Mesendoderm (in vitro differentiated cells): Measurements from ENCODE around the gene NKX2-1.
A peak's percentile ranks its signal among the peaks of the same experiment; 100 is the strongest.

Source experiments
- DNase-seq: peaks from one replicate; pipeline ENCODE4 v3.0.0; 2013
- H2AK5ac ChIP-seq: 2 replicates; pipeline ENCODE4 v1.6.1; 2013; ENCODE audit warnings: low read length, inconsistent platforms
- H2BK120ac ChIP-seq: 2 replicates; pipeline ENCODE4 v1.6.1; 2013; ENCODE audit warnings: low read depth, mild to moderate bottlenecking, low read length, moderate library complexity, mixed read lengths
- H2BK15ac ChIP-seq: replicated peaks from 2 replicates; pipeline ENCODE4 v1.6.1; 2013; ENCODE audit warnings: low read depth, mild to moderate bottlenecking, moderate library complexity
- H2BK5ac ChIP-seq: 2 replicates; pipeline ENCODE4 v1.6.1; 2013; ENCODE audit warnings: low read length, inconsistent platforms
- H3K18ac ChIP-seq: 2 replicates; pipeline ENCODE4 v1.6.1; 2013; ENCODE audit warnings: mild to moderate bottlenecking, low read length, mixed read lengths
- H3K23ac ChIP-seq: one replicate; pipeline ENCODE4 v1.6.1; 2013; ENCODE audit warnings: low read length
- H3K27ac ChIP-seq: 2 replicates; pipeline ENCODE4 v1.5.1; 2013; ENCODE audit warnings: low read depth, mild to moderate bottlenecking, inconsistent platforms, low read length, moderate library complexity
- H3K27me3 ChIP-seq: 2 replicates; pipeline ENCODE4 v1.6.1; 2013; ENCODE audit warnings: low read length, control low read depth, mild to moderate bottlenecking, inconsistent platforms; ENCODE audit not compliant: insufficient read depth, poor library complexity
- H3K36me3 ChIP-seq: 2 replicates; pipeline ENCODE4 v1.6.1; 2013; ENCODE audit warnings: low read length, inconsistent platforms; ENCODE audit not compliant: control insufficient read depth, insufficient read depth
- H3K4ac ChIP-seq: one replicate; pipeline ENCODE4 v1.6.1; 2013; ENCODE audit warnings: low read depth, mild to moderate bottlenecking, low read length, moderate library complexity
- H3K4me1 ChIP-seq: 2 replicates; pipeline ENCODE4 v1.6.1; 2013; ENCODE audit warnings: low read depth, low read length, inconsistent platforms; ENCODE audit not compliant: control insufficient read depth
- H3K4me2 ChIP-seq: 2 replicates; pipeline ENCODE4 v1.6.1; 2013; ENCODE audit warnings: low read length
- H3K4me3 ChIP-seq: 2 replicates; pipeline ENCODE4 v1.5.1; 2013; ENCODE audit warnings: mild to moderate bottlenecking, low read length
- H3K56ac ChIP-seq: one replicate; pipeline ENCODE4 v1.6.1; 2013; ENCODE audit warnings: low read length
- H3K79me1 ChIP-seq: 2 replicates; pipeline ENCODE4 v1.6.1; 2013; ENCODE audit warnings: low read length, inconsistent platforms
- H3K79me2 ChIP-seq: 2 replicates; pipeline ENCODE4 v1.6.1; 2013; ENCODE audit warnings: mild to moderate bottlenecking, low read length; ENCODE audit not compliant: control insufficient read depth, insufficient read depth
- H3K9ac ChIP-seq: 2 replicates; pipeline ENCODE4 v1.6.1; 2013; ENCODE audit warnings: low read length, inconsistent platforms
- H4K5ac ChIP-seq: one replicate; pipeline ENCODE4 v1.6.1; 2013; ENCODE audit warnings: low read length
- H4K8ac ChIP-seq: one replicate; pipeline ENCODE4 v1.6.1; 2013; ENCODE audit warnings: low read depth, mild to moderate bottlenecking, control low read depth, low read length, moderate library complexity
- WGBS: extraction: QIAGEN DNeasy Blood & Tissue Kit; methylation state at CpG from one replicate; pipeline ENCODE4 v1.1.7; 2013; ENCODE audit warnings: low lambda C conversion rate, missing lambda C conversion rate; ENCODE audit not compliant: insufficient coverage; ENCODE audit errors: extremely low coverage; 5-methylcytosine and 5-hydroxymethylcytosine counted together

NKX2-1 gene

DNA sequence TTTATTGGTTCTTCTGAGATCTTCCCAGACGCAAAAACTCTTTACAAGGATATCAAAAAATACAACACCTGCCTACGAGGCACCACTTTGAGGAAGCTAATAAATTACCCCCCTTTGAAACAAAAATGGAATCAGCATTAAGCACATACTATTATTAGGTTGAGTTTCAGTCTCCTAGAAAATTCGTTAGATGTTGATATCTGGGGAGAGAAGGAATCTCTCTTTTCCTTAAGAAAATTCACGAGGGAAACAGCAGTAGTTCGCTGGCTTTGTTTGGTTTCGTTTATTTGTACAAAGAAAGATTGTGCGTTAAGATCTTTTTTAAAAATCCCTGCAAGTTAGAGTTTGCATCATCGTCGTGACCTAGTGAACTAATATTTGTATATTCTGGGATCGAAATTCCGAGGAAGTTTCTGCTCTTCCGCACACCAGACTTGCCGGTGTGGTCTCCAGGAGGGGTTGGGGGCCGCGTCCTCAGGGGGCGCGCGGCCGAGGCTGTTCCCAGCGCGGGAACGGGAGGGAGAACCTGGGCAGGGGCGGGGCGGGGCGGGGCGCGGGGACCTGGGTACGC is 12.1 kb downstream of the NKX2-1 start:
- no peak overlapping the region for H2BK5ac ChIP-seq
- H3K4me1 ChIP-seq, result peaks cover 2% of the 10 kb centered on the region
- H3K4me2 ChIP-seq, result no peak overlapping the region
- no peak overlapping the region for H3K9ac ChIP-seq
- H2BK15ac ChIP-seq, result no peak overlapping the region
- no peak overlapping the region for H2AK5ac ChIP-seq
- DNase-seq, result no peak
- no peak overlapping the region for H3K23ac ChIP-seq
- no peak overlapping the region for H3K4ac ChIP-seq
- H3K79me2 ChIP-seq, result no peaks in the 10 kb centered on the region
- H3K56ac ChIP-seq, result no peak overlapping the region
- peaks cover 82% of the 10 kb centered on the region for H3K27me3 ChIP-seq
- H4K5ac ChIP-seq, result no peak overlapping the region
- no peak overlapping the region for H2BK120ac ChIP-seq
- no CpG with 5 or more reads among the region's 28 CpGs for WGBS
- H3K36me3 ChIP-seq, result no peaks in the 10 kb centered on the region
- H4K8ac ChIP-seq, result no peak overlapping the region
- H3K18ac ChIP-seq, result no peak overlapping the region
- H3K79me1 ChIP-seq, result no peaks in the 10 kb centered on the region
- H3K27ac ChIP-seq, result no peak overlapping the region
- H3K4me3 ChIP-seq, result no peak overlapping the region

DNA sequence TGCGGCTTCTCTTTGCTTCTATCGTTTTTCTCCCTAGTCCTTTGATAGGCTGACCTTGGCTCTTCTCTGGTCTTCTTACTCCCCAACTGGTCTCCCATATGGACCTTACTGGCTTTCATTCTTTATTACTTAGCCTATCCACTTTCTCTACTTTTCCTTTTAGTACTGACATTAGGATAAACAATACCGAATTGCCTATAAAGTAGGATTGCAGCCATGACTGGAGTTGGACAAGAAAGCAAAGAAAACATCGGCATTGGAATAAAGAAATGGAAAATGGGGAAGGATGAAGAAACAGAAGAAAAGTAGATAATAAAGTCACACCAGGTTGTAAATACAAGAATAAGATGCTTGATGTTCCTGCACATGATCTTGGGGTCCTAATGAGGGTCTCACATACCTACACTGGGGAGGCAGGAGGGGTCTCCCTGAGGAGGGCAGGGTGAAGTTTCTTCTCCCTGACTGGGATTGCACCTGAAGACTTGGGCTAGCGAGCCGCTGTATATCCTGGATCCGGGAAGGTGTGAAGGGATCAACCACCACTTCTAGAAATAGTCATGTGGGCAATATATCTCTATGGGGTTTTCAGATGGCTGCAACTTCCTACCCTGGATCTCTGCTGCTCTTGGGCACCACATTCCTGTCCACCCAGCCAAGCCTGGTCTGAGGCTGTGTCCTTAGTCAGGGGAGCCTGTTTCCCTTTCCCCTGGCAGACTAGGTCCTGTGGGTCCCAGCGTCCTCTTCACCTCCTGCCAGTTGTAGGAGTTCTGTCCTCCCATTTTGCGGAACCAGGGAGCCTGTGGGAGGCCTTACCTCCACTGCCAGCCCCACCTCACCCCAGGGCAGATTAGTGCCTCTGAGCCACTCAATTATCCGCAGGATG is 13.1 kb downstream of the NKX2-1 start:
- Histone ChIP-seq H3K79me2 (no peaks in the 10 kb centered on the region), H2BK5ac (no peak overlapping the region), H3K27ac (no peak overlapping the region), H4K5ac (no peak overlapping the region), H3K23ac (no peak overlapping the region), H2BK120ac (no peak overlapping the region), H3K4ac (no peak overlapping the region), H4K8ac (no peak overlapping the region), H3K27me3 (peaks cover 82% of the 10 kb centered on the region), H2BK15ac (no peak overlapping the region), H3K18ac (no peak overlapping the region), H3K4me1 (no peaks in the 10 kb centered on the region), H2AK5ac (no peak overlapping the region), H3K36me3 (no peaks in the 10 kb centered on the region), H3K4me2 (no peak overlapping the region), H3K4me3 (no peak overlapping the region), H3K9ac (no peak overlapping the region), H3K56ac (no peak overlapping the region), H3K79me1 (no peaks in the 10 kb centered on the region)
- DNase-seq, result peak; percentile 10
- WGBS, result no CpG with 5 or more reads among the region's 10 CpGs

DNA sequence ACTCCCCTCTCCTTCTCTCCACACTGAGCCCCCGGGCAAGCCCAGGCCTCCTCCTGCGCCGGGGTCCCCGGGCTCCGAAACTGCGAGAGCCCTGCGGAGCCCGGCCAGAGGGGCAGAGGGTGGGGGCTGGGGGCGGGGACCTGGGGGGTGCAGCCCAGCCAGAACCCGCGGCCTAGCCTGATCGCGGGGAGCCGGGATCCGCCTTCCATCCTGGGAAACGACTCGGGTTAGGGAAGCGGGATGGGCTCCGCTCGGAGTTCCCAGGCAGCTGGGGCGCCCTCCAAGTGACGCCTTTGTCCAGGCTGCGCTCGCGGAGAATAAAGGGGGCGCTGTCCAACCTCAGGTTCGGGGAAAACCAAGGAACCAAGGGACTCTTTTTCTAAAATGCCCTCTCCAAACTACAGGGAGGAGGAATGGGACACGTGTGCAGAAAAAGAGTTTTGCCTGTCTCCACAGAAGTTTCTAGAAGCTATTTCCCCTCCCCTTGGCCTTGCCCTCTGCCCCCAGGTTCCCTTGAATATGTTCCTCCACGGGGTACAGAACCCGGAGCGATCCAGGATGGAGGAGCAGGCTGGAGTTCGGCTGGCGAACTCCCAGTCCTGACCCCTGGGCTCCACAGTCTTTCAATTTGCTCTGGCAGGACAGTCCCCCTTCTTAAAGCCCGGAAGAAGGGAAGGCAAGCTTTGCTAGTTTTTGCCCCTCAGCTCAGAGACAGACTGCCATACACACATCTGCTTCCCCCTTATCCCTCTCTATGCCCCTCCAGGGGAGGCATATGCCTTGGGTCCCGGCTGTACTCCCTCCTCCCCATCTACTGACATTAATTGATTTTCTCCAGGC is 13.9 kb downstream of the NKX2-1 start:
- H3K18ac ChIP-seq, result no peak overlapping the region
- no peak overlapping the region for H2BK120ac ChIP-seq
- peaks cover 83% of the 10 kb centered on the region for H3K27me3 ChIP-seq
- no peak overlapping the region for H4K5ac ChIP-seq
- no peaks in the 10 kb centered on the region for H3K4me1 ChIP-seq
- no peaks in the 10 kb centered on the region for H3K79me2 ChIP-seq
- no peak overlapping the region for H2BK5ac ChIP-seq
- no peak overlapping the region for H3K23ac ChIP-seq
- no peak overlapping the region for H2AK5ac ChIP-seq
- no peak overlapping the region for H4K8ac ChIP-seq
- H3K27ac ChIP-seq, result no peak overlapping the region
- DNase-seq, result peak; percentile 53
- H3K79me1 ChIP-seq, result no peaks in the 10 kb centered on the region
- H3K4ac ChIP-seq, result no peak overlapping the region
- no peak overlapping the region for H3K4me3 ChIP-seq
- no peak overlapping the region for H2BK15ac ChIP-seq
- H3K56ac ChIP-seq, result no peak overlapping the region
- no peak overlapping the region for H3K4me2 ChIP-seq
- no peak overlapping the region for H3K9ac ChIP-seq
- whole genome bisulfite sequencing, result no CpG with 5 or more reads among the region's 35 CpGs
- H3K36me3 ChIP-seq, result no peaks in the 10 kb centered on the region

DNA sequence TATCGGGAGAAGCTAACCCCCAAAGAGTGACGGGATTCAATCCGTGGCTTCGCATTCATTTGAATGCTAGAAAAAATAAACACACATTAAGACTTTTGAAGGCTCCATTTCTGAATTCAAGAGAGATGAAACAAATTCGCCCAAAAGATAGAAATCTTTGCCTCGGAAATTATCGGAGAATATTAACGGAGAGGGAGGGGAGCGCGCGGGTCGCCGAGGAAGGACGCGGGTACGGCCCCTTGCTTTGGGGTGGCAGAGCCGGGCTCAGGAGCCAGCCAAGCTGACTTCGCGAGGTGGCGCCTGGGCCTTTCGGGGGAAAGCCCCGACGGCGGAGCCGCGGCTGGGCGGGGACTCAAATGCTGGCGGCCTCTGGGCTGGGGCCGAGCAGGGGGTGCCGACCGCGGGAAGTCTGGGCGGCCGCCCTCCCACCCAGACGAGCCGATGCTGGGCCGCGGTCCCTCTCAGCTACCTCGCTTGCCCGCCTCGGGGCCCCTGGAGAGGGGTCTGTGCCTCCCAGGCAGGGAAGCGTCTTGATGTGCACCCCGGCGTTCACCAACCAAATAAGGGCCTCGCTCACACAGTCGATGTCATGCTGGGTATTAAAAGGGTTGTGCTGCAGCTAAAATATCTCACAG is 14.7 kb downstream of the NKX2-1 start:
- Histone ChIP-seq H4K8ac (no peak overlapping the region), H3K79me1 (no peaks in the 10 kb centered on the region), H2BK15ac (no peak overlapping the region), H4K5ac (no peak overlapping the region), H3K9ac (no peak overlapping the region), H2AK5ac (no peak overlapping the region), H2BK5ac (no peak overlapping the region), H3K4ac (no peak overlapping the region), H3K79me2 (no peaks in the 10 kb centered on the region), H3K4me3 (no peak overlapping the region), H3K23ac (no peak overlapping the region), H3K27ac (no peak overlapping the region), H3K27me3 (peaks cover 78% of the 10 kb centered on the region), H3K4me1 (no peaks in the 10 kb centered on the region), H2BK120ac (no peak overlapping the region), H3K18ac (no peak overlapping the region), H3K36me3 (no peaks in the 10 kb centered on the region), H3K56ac (no peak overlapping the region), H3K4me2 (no peak overlapping the region)
- DNase-seq, result peak; percentile 26
- WGBS, result no CpG with 5 or more reads among the region's 46 CpGs

DNA sequence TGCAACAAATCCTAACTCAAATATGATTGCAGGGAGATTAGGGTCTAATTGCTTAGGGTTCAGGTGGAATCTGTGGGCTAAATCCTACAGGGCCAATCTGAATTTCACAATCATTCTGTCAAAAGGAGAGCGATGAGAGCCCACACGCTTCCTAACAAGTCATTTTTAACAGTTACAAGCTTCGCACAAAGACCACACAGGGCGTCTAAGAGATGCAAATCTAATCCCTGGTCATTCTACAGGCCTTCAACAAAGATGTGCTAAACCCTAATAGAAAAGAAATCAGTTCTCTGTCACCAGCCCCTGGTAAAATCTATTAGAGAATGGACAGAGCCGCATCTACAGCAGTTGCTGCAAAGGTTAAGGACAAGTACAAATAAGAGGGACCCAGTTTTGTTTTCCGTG is 15.3 kb downstream of the NKX2-1 start:
- Histone ChIP-seq H3K56ac (no peak overlapping the region), H2AK5ac (no peak overlapping the region), H3K27me3 (peaks cover 77% of the 10 kb centered on the region), H3K18ac (no peak overlapping the region), H3K23ac (no peak overlapping the region), H3K4me3 (no peak overlapping the region), H3K4me1 (no peaks in the 10 kb centered on the region), H2BK120ac (no peak overlapping the region), H3K36me3 (no peaks in the 10 kb centered on the region), H4K8ac (no peak overlapping the region), H2BK5ac (no peak overlapping the region), H3K4ac (no peak overlapping the region), H2BK15ac (no peak overlapping the region), H3K79me1 (no peaks in the 10 kb centered on the region), H3K4me2 (no peak overlapping the region), H3K27ac (no peak overlapping the region), H3K79me2 (no peaks in the 10 kb centered on the region), H3K9ac (no peak overlapping the region), H4K5ac (no peak overlapping the region)
- peak; percentile 48 for DNase-seq
- no CpG with 5 or more reads among the region's 6 CpGs for WGBS
